KOPT-K1 (cell line): ENCODE measurements around the gene BMPR1B.

Experiments
- H3K27ac ChIP-seq: fragments of 200-600 bp; sonication (generic); 2 replicates; pipeline ENCODE4 v1.5.1; 2016; ENCODE audit warnings: antibody characterized with exemption, mild to moderate bottlenecking, low read depth, low read length; ENCODE audit not compliant: poor library complexity, severe bottlenecking
- H3K36me3 ChIP-seq: fragments of 200-600 bp; sonication (generic); 2 replicates; pipeline ENCODE4 v1.5.1; 2017; ENCODE audit warnings: antibody characterized with exemption, mild to moderate bottlenecking, low read length, moderate library complexity; ENCODE audit not compliant: insufficient read depth
- H3K9me3 ChIP-seq: fragments of 200-600 bp; sonication (generic); 2 replicates; pipeline ENCODE4 v1.5.1; 2017; ENCODE audit warnings: antibody characterized with exemption, low read length, mild to moderate bottlenecking; ENCODE audit not compliant: insufficient read depth, poor library complexity, severe bottlenecking

The BMPR1B gene

DNA sequence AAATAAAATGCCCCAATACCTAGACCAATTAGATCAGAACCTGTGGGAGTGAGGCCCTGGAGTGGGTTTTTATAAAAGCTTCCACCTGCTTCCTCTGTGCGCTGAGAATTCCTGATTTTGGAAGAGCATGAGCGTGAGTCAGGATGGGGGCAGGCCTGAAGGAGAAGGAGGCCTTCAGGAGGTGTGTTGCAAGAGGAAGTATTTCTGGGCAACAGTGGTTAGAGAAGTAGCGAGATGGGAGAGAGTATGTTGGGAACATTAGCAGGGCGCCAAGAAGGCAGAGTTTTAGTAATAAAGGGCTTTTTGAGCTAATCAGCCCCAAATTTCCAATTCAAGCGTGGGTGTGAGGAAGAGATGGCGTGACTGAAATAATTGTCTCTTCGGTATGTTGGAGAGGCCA lies 441.2 kb downstream of the BMPR1B start:
- no peaks in the 10 kb centered on the region for H3K9me3 ChIP-seq
- H3K27ac ChIP-seq, result no peak overlapping the region
- no peaks in the 10 kb centered on the region for H3K36me3 ChIP-seq

DNA sequence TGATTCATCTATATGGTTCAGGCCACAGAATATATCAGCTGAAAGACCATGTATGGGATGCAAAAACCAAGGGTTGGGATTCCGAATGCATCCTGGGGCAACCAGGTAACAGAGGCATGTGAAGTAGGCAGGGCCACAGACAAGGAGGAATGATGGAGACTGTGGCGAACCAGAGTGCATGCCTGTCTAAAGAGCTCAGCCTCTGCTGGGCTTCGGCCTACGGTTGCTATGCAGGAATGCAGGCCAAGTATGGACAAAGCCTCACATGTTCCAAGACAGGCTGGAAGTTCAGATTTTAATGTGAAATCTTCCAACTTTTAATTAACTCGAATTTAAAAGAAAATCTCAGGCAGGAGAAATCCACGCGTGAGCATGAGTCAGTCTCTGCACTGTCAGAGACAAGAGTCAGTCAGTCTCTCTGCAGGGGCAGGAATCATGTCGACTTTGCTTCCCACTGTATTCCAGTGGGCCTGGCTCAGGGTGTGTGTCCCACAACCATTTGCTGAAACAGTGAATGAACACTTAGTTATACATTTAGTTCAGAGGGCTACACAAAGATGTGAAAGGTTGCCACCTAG lies 446.6 kb downstream of the BMPR1B start:
- no peak overlapping the region for H3K27ac ChIP-seq
- H3K9me3 ChIP-seq, result no peaks in the 10 kb centered on the region
- H3K36me3 ChIP-seq, result no peaks in the 10 kb centered on the region

DNA sequence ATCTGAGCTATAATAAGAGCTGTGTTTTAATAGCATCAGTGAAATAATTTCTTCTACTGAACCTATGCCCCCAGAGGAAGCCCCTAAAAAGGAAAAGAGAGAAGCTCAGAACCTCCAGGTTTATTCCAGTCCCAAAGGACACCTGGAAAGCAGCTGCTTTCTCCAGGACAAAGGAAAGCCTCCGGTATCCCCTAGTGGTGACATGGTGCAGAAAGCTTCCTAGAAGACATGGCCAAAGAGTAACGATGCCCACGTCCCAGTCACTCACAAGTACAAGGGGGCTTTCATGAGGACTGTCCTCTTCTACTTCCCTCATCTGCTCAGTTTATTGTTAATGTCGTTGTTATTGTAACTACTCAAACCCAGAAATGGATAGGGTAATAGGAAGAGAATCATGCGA lies 447.1 kb downstream of the BMPR1B start:
- Histone ChIP-seq H3K9me3 (no peaks in the 10 kb centered on the region), H3K27ac (no peak overlapping the region), H3K36me3 (no peaks in the 10 kb centered on the region)
